Motor neuron (in vitro differentiated cells): ENCODE data around the gene POC5. TPM values are rescaled to one million over a fixed set of nuclear protein-coding genes. Genes with fewer than 3 reads are reported as not detected.

Experiments
- ATAC-seq, 8 experiments: fragments of 200-7000 bp; cut with Tn5 transposase; replicated peaks in 6 of 8; 2 replicates each; pipeline ENCODE4 v1.8.0; 2021; ENCODE audit warnings: mild to moderate bottlenecking in 8 of 8, moderate library complexity in 8 of 8
- H3K27ac ChIP-seq, 2 donors: fragments of 250-450 bp; sonication (Bioruptor Pico); 2 replicates each; pipeline ENCODE4 v1.9.0; 2021; ENCODE audit warnings: antibody characterized with exemption in 2 of 2, mild to moderate bottlenecking in 2 of 2, moderate library complexity in 1 of 2
- H3K4me1 ChIP-seq, 2 donors: fragments of 250-450 bp; sonication (Bioruptor Pico); replicated peaks in 1 of 2; 2 replicates each; pipeline ENCODE4 v1.6.1; 2021; ENCODE audit warnings: antibody characterized with exemption in 2 of 2, mild to moderate bottlenecking in 2 of 2, moderate library complexity in 1 of 2
- H3K4me3 ChIP-seq, 5 donors: fragments of 250-450 bp; sonication (Bioruptor Pico); 2 replicates each; pipeline ENCODE4 v1.9.0; 2021; ENCODE audit warnings: antibody characterized with exemption in 5 of 5, mild to moderate bottlenecking in 5 of 5, moderate library complexity in 4 of 5
- WGBS, 10 experiments: fragments of 450-650 bp; shearing (Covaris generic); methylation state at CpG; one replicate each; pipeline ENCODE4 v1.0.0; 2022; 5-methylcytosine and 5-hydroxymethylcytosine counted together
- in situ Hi-C, 9 experiments: fragments of 400-800 bp; cut with MboI; loops; one replicate each; pipeline ENCODE4 v1.15.0; 2021; ENCODE audit warnings: low sequenced_read_pairs in 9 of 9, low pct_unique_long_range_greater_than_20kb in 2 of 9; ENCODE audit not compliant: unreplicated experiment in 9 of 9
- total RNA-seq, 8 experiments: library from RNA; unstranded; fragments of 300-600 nt; gene quantifications; 2 replicates each; pipeline versions ENCODE4 v1.2.3 to v1.2.4, GENCODE V29; 2022

The POC5 gene
- total RNA-seq, 8 experiments from 2014 or later = 7.8 to 26.0 (median 20.5) TPM

- Histone ChIP-seq H3K4me3 (no peak overlapping the region), H3K27ac (no peak overlapping the region), H3K4me1 (peaks cover 6 to 24% of the 10 kb centered on the region in 2 donors)
- no peak for ATAC-seq
- in situ Hi-C loops = no loop called here
- WGBS, 10 experiments = 14 to 75% (median 66%) methylated on average over 1 to 2 of the region's 2 CpGs
Observed at GRCh38 chr5:75667586-75667985, 49.7 kb downstream of the POC5 start.

GRCh38 chr5:75666801-75667200 lies 50.4 kb downstream of the POC5 start:
- no peak overlapping the region for H3K4me3 ChIP-seq
- H3K27ac ChIP-seq = no peak overlapping the region
- ATAC-seq = no peak
- WGBS, 10 experiments = 44 to 100% (median 85%) methylated on average over 2 to 6 of the region's 6 CpGs; no CpG with 5 or more reads in 3 of the 10 experiments
- in situ Hi-C loops = no loop called here
- H3K4me1 ChIP-seq = peaks cover 6 to 24% of the 10 kb centered on the region in 2 donors

GRCh38 chr5:75664979-75665378 lies 52.3 kb downstream of the POC5 start:
- 73 to 100% (median 93%) methylated on average over 1 to 2 of the region's 2 CpGs; no CpG with 5 or more reads in 1 of the 10 experiments for WGBS, 10 experiments
- no peak for ATAC-seq
- Histone ChIP-seq H3K27ac (no peak overlapping the region), H3K4me3 (no peak overlapping the region), H3K4me1 (peaks cover 6 to 24% of the 10 kb centered on the region in 2 donors)
- in situ Hi-C loops = no loop called here

GRCh38 chr5:75663579-75664284 lies 53.5 kb downstream of the POC5 start:
- Histone ChIP-seq H3K27ac (peak overlapping the region in 1 of 2 donors; percentile 24), H3K4me1 (peaks cover 0 to 11% of the 10 kb centered on the region in 2 donors), H3K4me3 (no peak overlapping the region)
- in situ Hi-C loops = no loop called here
- ATAC-seq = peak in 5 of 8 experiments; percentile 60 to 95 (median 91)
- 20 to 64% (median 59%) methylated on average over 1 to 12 of the region's 12 CpGs; no CpG with 5 or more reads in 2 of the 10 experiments for WGBS, 10 experiments

GRCh38 chr5:75662061-75662460 lies 55.2 kb downstream of the POC5 start:
- 53 to 100% (median 86%) methylated on average over 1 to 2 of the region's 2 CpGs for WGBS, 10 experiments
- Histone ChIP-seq H3K4me3 (no peak overlapping the region), H3K27ac (no peak overlapping the region), H3K4me1 (peaks cover 0 to 4% of the 10 kb centered on the region in 2 donors)
- in situ Hi-C loops = no loop called here
- ATAC-seq = no peak

- 44 to 91% (median 83%) methylated on average over 2 to 13 of the region's 16 CpGs for WGBS, 10 experiments
- no peak overlapping the region for H3K27ac ChIP-seq
- H3K4me3 ChIP-seq = no peak overlapping the region
- ATAC-seq = no peak
- peaks cover 9 to 15% of the 10 kb centered on the region in 2 donors for H3K4me1 ChIP-seq
- in situ Hi-C loops = no loop called here
Observed at GRCh38 chr5:75660678-75661465, 56.4 kb downstream of the POC5 start.

GRCh38 chr5:75659791-75660450 lies 57.3 kb downstream of the POC5 start:
- in situ Hi-C loops = no loop called here
- WGBS, 10 experiments = 68 to 100% (median 95%) methylated on average over 1 to 3 of the region's 3 CpGs
- Histone ChIP-seq H3K27ac (no peak overlapping the region), H3K4me1 (peaks cover 13 to 18% of the 10 kb centered on the region in 2 donors), H3K4me3 (no peak overlapping the region)
- ATAC-seq = no peak

- ATAC-seq = peak; percentile 86 to 96 (median 94)
- in situ Hi-C loops = no loop called here
- H3K4me1 ChIP-seq = peaks cover 13 to 15% of the 10 kb centered on the region in 2 donors
- 8 to 78% (median 37%) methylated on average over 1 to 5 of the region's 9 CpGs for WGBS, 10 experiments
- H3K4me3 ChIP-seq = peak overlapping the region; percentile 19 to 36 (median 28)
- H3K27ac ChIP-seq = peak overlapping the region; percentile 65 to 66
Observed at GRCh38 chr5:75656311-75657003, 60.8 kb downstream of the POC5 start.

GRCh38 chr5:75654693-75655295 lies 62.4 kb downstream of the POC5 start:
- H3K4me1 ChIP-seq = peaks cover 13 to 15% of the 10 kb centered on the region in 2 donors
- in situ Hi-C loops = no loop called here
- peak in 1 of 8 experiments; percentile 20 for ATAC-seq
- H3K27ac ChIP-seq = no peak overlapping the region
- no peak overlapping the region for H3K4me3 ChIP-seq
- 70 to 100% (median 82%) methylated on average over 1 to 3 of the region's 19 CpGs; no CpG with 5 or more reads in 4 of the 10 experiments for WGBS, 10 experiments

- Histone ChIP-seq H3K4me3 (no peak overlapping the region), H3K4me1 (peaks cover 13 to 15% of the 10 kb centered on the region in 2 donors), H3K27ac (no peak overlapping the region)
- 11 to 100% (median 80%) methylated on average over 1 to 2 of the region's 2 CpGs for WGBS, 10 experiments
- no peak for ATAC-seq
- in situ Hi-C loops = no loop called here
Observed at GRCh38 chr5:75653521-75653920, 63.7 kb downstream of the POC5 start.

- 11 to 100% (median 77%) methylated on average over 1 to 4 of the region's 4 CpGs; no CpG with 5 or more reads in 3 of the 10 experiments for WGBS, 10 experiments
- ATAC-seq = peak in 2 of 8 experiments; percentile 38 to 55
- Histone ChIP-seq H3K4me3 (no peak overlapping the region), H3K4me1 (peaks cover 10 to 11% of the 10 kb centered on the region in 2 donors), H3K27ac (no peak overlapping the region)
- in situ Hi-C loops = no loop called here
Observed at GRCh38 chr5:75651575-75652238, 65.5 kb downstream of the POC5 start.

GRCh38 chr5:75648712-75649111 lies 68.5 kb downstream of the POC5 start:
- H3K27ac ChIP-seq = no peak overlapping the region
- 92 to 100% (median 93%) methylated on average over 2 of the region's 2 CpGs; no CpG with 5 or more reads in 7 of the 10 experiments for WGBS, 10 experiments
- in situ Hi-C loops = no loop called here
- no peak overlapping the region for H3K4me3 ChIP-seq
- no peaks in the 10 kb centered on the region for H3K4me1 ChIP-seq
- no peak for ATAC-seq
